Suppressor macrophage treated with lipopolysaccharide for 4 hours (primary cell): ENCODE results near the gene TAF4.
"Not testable (repeated sequence)": the region's sequence is repeated elsewhere in the genome, so short reads cannot be mapped to it uniquely, and the experiment has no call there.

ENCODE experiments used
- DNase-seq: peaks from one replicate; pipeline ENCODE4 v3.0.0-alpha.2; 2020

TAF4 gene

DNA sequence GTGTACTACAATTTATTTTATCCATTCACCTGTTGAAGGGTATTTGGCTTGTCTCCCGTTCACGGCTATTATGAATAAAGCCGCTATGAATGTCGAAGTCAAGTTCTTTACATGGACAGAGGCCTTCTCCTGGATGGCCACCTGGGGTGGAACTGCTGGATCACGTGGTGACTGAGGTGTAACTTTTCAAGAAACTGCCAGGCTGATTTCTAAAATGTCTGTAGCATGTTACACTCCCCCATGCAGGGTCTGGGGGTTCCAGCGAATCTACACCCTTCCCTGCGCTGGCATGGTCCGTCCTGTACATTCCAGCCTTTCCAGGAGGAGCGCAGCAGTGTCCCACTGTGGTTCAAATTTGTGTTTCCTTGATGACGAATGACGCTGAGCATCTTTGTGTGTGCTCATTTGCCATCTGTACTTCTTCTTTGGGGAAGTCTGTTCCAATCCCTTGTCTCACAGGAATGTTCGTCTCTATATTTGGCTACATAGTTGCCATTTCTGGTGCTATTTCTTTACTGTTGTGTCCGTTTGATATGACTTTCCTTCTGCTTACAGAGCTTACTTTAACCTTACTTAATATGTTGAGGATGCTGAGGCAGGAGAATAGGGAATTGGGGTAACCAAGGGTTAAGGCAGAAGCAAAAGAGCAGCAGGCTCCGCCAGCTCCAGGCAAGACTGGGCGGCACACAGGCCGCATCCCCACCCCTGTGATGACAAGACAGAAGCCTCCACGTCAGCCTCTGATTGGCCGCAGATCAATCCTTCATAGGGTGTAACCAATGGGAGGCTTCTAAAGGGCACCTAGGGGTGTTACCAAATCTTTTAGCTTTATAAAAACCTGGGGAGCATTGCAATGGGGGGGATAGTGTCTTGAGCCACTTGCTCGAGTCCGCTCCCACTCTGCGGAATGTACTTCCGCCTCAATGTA is 106.6 kb downstream of the TAF4 start:
- no peak for DNase-seq

DNA sequence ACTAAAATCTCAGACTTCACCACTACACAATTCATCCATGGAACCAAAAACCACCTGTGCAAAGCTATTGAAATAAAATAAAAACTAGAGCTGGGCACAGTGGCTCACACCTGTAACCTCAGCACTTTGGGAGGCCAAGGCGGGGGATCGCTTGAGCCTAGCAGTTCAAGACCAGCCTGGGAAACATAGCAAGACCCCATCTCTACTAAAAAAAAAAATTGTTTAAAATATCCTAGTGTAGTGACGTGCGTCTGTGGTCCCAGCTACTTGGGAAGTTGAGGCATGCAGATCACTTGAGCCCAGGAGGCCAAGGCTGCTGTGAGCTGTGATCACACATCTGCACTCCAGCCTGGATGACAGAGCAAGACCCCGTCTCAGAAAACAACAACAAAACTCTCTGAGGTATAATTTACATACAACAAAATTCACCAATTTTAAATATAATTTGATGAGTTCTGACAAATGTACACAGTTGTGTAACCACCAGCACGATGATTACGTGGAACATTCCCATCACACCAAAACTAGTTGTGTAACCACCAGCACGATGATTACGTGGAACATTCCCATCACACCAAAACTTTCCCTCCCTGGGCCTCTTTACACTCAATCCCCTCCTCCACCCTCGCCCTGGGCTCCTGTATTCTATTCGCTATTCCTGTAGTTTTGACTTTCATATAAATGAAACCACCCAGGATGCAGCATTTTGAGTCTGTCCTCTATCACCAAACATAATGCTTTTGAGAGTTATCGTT is 107.5 kb downstream of the TAF4 start:
- DNase-seq = no peak

DNA sequence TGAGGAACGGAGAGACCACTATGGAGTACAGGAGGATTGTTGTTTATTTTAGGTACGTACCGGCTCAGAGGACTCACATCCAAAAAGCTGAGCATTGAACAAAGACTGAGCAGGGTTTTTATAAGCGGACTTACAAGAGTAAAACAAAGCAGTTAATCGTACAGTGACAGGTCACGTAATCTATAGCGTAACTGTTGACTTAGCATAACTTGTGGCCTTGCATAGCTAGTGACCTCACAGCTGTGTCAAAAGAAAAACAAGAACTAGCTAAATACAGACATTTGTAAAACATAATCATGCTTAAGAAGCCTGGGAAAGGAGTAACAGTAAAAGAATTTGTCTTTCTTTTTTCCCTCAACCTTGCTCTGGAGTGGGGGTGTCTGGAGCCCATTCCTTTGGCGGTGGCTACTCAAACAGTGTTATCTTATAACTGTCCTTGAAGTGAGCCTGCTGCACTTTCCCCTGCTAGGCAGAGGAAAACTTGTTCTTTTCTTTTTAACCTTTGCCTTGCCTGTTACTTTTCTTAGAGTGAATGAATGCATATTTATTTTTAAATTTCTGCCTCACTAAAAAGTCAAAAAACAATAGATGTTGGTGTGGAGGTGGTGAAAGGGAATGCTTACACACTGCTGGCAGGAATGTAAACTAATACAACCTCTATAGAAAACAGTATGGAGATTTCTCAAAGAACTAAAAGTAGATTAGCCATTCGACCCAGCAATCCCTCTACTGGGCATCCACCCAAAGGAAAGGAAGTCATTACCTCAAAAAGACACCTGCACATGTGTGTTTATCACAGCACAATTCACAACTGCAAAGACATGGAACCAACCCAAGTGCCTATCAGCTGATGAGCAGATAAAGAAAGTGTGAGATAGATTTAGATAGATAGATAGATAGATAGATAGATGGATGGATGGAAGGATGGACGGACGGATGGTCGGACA is 109.0 kb downstream of the TAF4 start:
- DNase-seq = no peak

DNA sequence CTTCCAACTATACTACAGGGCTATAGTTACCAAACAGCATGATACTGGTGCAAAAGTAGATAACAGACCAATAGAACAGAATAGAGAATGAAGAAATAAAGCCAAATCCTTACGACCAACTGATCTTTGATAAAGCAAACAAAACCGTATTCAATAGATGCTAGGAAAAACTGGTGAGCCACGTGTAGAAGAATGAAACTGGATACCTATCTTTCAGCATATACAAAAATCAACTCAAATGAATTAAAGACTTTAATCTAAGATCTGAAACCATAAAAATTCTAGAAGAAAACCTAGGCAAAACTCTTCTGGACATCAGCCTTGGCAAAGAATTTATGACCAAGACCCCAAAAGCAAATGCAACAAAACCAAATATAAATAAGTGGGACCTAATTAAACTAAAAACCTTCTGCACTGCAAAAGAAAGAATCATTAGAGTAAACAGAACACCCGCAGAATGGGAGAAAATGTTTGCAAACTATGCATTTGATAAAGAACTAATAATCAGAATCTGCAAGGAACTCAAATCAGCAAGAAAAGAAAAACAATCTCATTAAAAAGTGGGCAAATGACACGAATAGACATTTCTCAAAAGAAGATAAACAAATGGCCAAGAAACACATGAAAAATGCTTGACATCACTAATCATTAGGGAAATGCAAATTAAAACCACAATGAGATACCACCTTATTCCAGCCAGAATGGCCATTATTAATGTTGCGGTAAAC is 109.8 kb downstream of the TAF4 start:
- no peak for DNase-seq

DNA sequence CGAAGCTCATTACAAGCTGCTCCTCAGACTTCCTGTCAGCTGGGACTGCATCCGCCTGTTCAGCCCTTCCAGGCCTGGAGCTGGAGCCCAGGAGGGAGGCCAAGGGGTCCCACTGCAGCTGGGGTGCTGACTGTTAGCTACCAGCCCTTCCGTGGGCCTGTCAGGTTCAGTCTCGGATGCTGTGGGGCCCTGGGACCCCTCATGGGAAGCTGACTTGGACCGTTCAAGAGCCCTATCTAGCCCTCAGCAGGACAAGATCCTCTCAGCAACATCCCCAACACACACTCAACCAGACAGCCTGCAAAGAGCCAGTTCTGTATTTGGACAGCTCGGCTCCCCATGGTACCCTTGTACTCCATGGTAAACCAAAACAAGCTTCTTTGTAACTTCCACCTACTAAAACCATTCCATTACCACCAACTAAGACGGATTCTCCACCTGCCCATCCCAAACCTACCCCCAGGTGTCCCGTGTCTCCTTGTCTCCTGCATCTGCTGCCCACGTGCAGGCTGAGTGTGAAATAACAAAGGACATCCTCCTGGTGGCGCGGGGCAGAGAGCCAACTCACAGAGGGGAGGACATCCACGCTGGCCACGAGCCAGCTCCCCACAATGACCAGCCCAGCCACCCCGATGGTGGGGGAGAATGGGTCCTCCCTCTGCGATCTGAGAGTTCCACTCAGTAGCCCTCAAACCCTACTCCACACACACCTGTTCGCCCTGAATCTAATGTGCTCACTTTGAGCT is 111.2 kb downstream of the TAF4 start:
- no peak for DNase-seq

DNA sequence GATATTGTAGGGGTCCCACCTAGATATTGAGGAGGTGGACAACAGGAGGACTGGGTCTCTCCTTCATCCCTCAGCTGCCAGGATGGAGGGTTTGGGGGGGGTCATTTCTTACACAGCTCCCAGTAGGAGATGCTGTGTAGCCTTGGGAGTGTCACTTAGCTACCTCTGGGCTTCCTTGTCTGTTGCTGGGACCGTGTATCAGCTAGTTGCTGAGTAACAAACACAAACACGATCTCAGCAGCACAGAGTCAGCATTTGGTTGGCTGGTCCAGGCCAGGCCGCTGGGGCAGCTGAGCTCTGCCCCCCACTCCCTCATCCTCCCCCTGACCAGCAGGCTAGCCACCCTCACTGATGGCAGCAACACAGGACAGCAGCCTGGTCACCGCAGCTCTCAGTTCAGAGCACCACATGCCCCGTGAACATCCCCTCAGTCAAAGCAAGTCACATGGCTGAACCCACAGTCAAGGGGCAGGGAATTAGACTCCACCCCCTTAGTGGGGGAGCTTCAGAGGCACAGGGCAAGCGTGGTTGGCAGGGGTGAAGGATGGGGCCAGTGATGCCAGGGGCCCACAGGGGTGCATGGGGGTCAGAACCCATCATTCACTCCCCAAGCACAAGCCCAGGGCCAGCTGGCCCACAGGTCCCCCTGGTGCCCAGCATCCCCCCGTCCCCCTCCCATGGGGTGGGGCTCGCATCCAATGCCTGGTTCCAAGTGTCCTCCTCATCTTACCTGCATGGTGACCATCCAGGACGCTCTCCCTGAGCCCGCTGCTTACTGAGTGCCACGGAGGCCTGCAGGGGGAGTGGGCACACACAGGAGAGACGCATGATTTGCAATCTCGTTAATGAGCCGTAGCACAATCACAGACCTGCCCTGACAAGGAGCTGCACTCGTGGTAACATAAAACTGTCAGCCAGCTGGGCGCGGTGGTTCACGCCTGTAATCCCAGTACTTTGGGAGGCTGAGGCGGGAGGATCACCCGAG is 112.4 kb downstream of the TAF4 start:
- DNase-seq = no peak

DNA sequence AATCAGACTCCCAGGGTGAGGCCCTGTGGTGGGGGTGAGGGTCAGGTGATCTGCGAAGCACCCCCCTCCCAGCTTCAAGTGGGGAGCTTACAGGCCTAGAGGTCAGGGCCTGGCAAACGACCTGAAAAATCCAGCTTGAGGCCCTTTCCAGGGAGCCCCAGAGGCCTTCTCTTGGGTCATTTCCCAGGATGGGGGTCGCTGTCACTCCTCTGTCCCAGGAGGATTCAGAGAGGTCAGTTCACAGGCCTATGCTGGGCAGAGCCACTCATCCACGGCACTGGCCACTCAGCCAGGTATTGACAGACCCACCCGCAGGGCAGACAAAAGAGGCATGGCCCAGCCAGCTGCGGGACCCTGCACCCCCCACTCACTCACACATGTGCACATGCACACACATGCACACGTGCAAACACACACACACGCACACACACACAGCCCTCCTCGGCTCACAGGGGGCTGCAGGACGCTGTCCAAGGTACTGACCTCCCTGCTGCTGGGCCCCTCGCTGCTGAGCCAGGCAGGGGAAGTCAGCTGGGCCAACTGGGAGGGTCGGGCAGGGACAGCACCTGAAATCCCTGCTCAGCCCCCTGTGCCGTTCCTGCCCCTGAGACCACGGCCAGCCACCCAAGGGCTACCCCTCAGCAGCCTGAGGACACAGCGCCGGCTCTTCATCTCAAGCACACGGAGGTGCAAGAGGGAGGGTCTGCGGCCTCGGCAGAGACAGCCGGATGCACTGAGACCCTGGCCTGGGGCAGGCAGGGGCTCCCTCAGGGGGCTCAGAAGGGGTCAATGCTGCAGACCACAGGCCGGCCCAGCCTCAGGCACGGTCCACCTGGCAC is 113.8 kb downstream of the TAF4 start:
- no peak for DNase-seq

DNA sequence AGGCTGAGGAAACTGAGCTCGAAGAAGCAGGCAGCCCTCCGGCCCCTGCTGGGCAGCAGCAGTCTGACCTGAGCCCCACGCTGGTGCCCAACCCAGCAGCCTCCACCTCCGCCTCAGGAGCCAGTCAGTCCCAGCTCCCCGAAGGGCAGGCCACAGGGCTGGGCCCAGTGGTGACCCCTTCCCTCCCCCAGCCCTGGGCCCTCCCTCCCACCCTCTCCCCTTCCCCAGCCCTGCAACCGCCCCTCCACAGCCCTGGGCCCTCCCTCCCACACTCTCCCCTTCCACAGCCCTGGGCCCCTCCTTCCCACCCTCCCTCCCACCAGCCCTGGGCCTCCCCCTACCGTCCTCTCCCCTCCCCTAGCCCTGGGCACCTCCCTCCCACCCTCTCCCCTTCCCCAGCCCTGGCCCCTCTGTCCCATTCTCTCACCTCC is 115.0 kb downstream of the TAF4 start:
- no peak for DNase-seq

DNA sequence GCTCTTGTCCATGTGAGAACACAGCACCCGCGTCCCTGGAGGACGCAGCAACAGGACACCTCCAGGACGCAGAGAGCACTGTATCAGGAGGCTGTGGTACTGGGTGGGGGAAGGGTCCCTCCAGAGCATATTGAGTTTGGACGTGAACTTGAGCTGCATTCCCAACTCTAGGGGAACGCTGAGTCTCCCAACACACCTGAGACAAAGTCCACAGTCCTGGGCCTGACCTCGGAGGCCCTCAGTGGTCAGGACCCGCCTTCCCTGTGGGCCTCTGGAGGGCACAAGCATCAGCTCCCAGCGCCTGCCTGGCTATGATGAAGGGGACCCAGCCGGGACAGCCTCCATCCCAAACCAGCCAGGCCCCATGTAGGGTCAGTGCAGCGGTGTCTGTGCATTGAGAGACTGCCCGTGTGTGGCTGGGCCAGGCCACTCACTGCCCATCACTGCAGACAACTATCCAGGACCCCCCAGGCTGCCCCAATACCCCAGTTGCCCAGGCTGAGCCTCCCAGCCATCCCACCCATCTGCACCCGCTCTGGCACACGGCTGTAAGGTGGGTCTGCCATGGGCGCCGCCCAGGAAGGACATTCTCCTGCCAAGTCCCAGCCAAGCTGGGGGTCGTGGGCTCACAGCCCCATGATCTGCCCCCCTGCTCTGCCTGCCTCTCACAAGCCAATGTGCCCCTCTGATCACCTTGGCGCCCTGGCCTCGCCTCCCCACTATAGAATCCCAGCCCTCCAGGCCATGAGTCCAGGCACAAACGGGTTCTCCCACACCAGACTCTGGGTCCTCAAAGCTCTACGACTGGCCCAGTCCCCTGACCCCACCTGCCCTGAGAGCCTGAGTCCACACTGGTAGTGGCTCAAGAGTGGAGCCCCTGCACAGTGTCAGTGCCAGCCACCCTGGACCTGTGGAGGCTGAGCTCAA is 115.7 kb downstream of the TAF4 start:
- no peak for DNase-seq

DNA sequence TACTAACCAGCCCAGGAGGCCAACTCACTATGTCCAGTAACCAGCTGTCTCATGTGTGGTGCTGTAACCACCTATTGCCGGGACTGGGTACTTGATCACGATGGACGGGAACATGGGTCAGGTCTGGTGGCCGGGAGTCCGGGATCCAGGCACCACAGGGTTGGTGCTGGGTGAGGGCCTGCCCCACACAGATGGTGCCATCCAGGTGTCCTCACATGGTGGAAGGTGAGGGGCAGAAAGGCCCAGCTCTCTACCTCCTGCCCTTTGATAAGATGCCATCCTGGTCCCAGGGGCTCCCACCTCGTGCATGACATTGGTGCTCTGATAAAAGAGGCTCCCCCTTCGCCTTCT is 116.3 kb downstream of the TAF4 start:
- DNase-seq = no peak

DNA sequence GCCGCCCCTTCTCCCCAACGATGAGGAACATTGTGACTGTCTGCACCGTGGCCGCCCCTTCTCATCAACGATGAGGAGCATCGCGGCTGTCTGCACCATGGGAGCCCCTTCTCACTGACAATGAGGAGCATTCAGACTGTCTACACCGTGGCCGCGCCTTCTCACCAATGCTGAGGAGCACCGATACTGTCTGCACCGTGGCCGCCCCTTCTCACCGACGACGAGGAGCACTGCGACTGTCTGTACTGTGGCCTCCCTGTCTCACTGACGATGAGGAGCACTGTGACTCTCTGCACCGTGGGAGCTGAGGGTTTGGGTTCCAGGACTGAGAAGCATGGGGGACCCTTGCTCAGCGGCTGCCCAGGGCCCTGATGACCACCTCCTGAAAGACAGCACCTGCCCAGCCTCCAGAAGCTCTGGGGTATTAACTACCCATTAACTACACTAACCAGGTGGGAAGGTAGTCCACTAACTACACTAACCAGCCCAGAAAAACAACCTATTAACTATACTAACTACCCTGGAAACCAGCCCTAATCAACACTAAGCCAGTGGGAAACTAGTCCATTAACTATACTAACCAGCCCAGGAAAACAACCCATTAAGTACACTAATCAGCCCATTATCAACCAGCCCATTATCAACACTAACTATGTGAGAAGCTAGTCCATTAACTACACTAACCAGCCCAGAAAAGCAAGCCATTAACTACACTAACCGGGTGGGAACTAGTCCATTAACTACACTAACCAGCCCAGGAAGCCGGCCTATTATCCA is 116.9 kb downstream of the TAF4 start:
- DNase-seq = no peak

DNA sequence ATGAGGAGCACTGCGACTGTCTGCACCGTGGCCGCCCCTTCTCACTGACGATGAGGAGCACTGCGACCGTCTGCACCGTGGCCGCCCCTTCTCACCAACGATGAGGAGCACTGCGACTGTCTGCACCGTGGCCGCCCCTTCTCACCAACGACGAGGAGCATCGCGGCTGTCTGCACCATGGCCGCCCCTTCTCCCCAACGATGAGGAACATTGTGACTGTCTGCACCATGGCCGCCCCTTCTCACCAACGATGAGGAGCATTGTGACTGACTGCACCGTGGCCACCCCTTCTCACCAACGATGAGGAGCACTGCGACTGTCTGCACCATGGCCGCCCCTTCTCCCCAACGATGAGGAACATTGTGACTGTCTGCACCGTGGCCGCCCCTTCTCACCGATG is 117.6 kb downstream of the TAF4 start:
- not testable (repeated sequence) for DNase-seq

DNA sequence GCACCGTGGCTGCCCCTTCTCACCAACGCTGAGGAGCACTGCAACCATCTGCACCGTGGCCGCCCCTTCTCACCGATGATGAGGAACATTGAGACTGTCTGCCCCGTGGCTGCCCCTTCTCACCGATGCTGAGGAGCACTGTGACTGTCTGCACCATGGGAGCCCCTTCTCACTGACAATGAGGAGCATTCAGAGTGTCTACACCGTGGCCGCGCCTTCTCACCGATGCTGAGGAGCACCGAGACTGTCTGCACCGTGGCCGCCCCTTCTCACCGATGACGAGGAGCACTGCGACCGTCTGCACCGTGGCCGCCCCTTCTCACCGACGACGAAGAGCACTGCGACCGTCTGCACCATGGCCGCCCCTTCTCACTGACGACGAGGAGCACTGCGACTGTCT is 120.2 kb downstream of the TAF4 start:
- not testable (repeated sequence) for DNase-seq

DNA sequence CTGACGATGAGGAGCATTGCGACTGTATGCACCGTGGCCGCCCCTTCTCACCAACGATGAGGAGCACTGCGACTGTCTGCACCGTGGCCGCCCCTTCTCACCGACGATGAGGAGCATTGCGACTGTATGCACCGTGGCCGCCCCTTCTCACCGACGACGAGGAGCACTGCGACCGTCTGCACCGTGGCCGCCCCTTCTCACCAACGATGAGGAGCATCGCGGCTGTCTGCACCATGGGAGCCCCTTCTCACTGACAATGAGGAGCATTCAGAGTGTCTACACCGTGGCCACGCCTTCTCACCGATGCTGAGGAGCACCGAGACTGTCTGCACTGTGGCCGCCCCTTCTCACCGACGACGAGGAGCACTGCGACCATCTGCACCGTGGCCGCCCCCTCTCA is 120.7 kb downstream of the TAF4 start:
- not testable (repeated sequence) for DNase-seq

DNA sequence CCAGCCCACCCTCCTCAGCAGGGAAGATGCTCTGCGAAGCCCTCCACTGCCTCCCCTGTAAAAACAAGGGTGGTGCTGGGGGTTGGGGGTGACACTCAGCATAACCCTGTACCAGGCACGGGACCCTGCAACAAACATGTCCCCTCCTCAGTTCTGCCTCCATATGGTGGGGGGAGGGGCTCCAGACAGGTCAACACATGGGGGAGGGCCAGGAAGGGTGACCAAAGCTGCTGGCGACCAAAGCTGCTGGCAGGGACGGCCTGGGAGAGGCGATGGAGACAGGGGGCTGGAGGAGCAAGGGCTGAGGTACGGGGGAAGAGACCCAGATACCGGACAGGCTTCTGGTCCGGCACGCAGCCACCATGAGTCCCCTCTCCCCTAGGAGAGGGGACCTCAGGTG is 123.2 kb downstream of the TAF4 start:
- DNase-seq = no peak

DNA sequence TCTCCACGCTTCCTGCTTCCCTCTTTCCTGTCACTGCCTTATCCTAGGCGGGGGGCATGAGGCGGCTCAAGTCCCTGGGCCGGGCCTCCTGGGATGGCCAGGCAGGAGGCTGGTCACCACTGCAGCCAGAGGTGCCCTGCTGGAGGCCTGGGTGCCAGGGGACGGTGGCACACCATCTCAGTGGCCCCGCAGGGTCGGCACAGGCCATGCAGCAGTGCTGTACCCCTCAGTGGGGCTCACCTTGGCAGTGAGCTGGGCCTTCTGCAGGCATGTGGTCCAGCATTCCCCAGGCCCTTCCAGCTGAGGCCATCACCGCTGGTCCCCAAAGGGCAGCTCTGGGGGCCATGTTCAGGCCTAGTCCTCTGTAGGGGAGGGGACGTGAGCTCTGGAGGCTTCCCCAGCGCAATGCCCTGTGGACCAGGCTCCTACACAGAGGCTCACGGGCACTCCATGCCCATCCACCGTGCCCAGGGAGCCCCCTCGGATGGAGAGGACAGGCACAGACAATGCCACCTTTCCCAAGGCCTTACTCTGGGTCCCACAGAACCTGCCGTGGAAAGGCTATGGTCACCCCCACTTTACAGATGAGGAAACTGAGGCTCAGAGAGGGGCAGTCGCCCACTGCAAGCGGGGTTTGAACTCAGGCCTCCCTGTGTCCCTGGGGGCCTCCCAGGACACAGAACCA is 123.8 kb downstream of the TAF4 start:
- DNase-seq = no peak
